Effector CD4-positive, alpha-beta T cell (primary cell): ENCODE measurements around the gene TAF11L2.
"Not testable (repeated sequence)": the region's sequence is repeated elsewhere in the genome, so short reads cannot be mapped to it uniquely, and the experiment has no call there.

Experiments
- DNase-seq: peaks from one replicate; pipeline ENCODE4 v3.0.0-alpha.2; 2020

Gene TAF11L2

GRCh38 chr5:17528369-17528768 lies 30.3 kb downstream of the TAF11L2 start, which contains the start of gene TAF11L6:
Gene TAF11L6 (plus strand): TSS chr5:17528669.
- DNase-seq: not testable (repeated sequence)
